HEK293T (cell line): Measurements from ENCODE around the gene BCAR3.

Experiments
- CTCF ChIA-PET: fragments of 350-600 bp; formaldehyde crosslinking; extraction: SDS; loops from one replicate; lab custom pipeline; 2021; ENCODE audit warnings: antibody characterized with exemption, inconsistent platforms; lab: Yijun Ruan, JAX
- POLR2A ChIA-PET: fragments of 350-600 bp; formaldehyde crosslinking; extraction: SDS; loops from one replicate; lab custom pipeline; 2020; ENCODE audit warnings: antibody characterized with exemption, inconsistent platforms; lab: Yijun Ruan, JAX
- DNase-seq: peaks from one replicate; pipeline ENCODE4 v3.0.0; 2012; ENCODE audit warnings: mixed read lengths; ENCODE audit errors: extremely low spot score
- ARNT ChIP-seq: fragments of 450-650 bp; IDR thresholded peaks from 2 replicates; pipeline ENCODE4 v1.6.1; 2017; ENCODE audit warnings: mild to moderate bottlenecking
- BHLHE40 ChIP-seq: fragments of 450-650 bp; IDR thresholded peaks from 2 replicates; pipeline ENCODE4 v1.6.1; 2016; ENCODE audit warnings: mild to moderate bottlenecking, moderate library complexity, borderline replicate concordance
- CTBP1 ChIP-seq: fragments of 450-650 bp; IDR thresholded peaks from 2 replicates; pipeline ENCODE4 v1.6.1; 2016; ENCODE audit warnings: borderline replicate concordance
- ELF4 ChIP-seq: fragments of 450-650 bp; IDR thresholded peaks from 2 replicates; pipeline ENCODE4 v1.6.1; 2017; ENCODE audit warnings: antibody characterized with exemption
- FOXA1 ChIP-seq: fragments of 450-650 bp; IDR thresholded peaks from 2 replicates; pipeline ENCODE4 v1.6.1; 2016; ENCODE audit warnings: mild to moderate bottlenecking
- FOXK2 ChIP-seq: fragments of 450-650 bp; IDR thresholded peaks from 2 replicates; pipeline ENCODE4 v1.6.1; 2016; ENCODE audit warnings: mild to moderate bottlenecking
- FOXM1 ChIP-seq: fragments of 450-650 bp; IDR thresholded peaks from 2 replicates; pipeline ENCODE4 v1.6.1; 2017; ENCODE audit warnings: mild to moderate bottlenecking, borderline replicate concordance
- HDGF ChIP-seq: fragments of 450-650 bp; IDR thresholded peaks from 2 replicates; pipeline ENCODE4 v1.6.1; 2017; ENCODE audit warnings: antibody characterized with exemption, borderline replicate concordance
- L3MBTL2 ChIP-seq: fragments of 450-650 bp; conservative IDR thresholded peaks from 2 replicates; pipeline ENCODE4 v1.6.1; 2016; ENCODE audit warnings: mild to moderate bottlenecking
- LEF1 ChIP-seq: fragments of 450-650 bp; IDR thresholded peaks from 2 replicates; pipeline ENCODE4 v1.6.1; 2017; ENCODE audit warnings: mild to moderate bottlenecking, borderline replicate concordance
- NFRKB ChIP-seq: fragments of 450-650 bp; IDR thresholded peaks from 2 replicates; pipeline ENCODE4 v1.6.1; 2016; ENCODE audit warnings: mild to moderate bottlenecking, moderate library complexity
- SP1 ChIP-seq: fragments of 450-650 bp; IDR thresholded peaks from 2 replicates; pipeline ENCODE4 v1.6.1; 2017
- SUZ12 ChIP-seq: fragments of 450-650 bp; IDR thresholded peaks from 2 replicates; pipeline ENCODE4 v1.6.1; 2016; ENCODE audit warnings: mild to moderate bottlenecking
- TARDBP ChIP-seq: fragments of 450-650 bp; IDR thresholded peaks from 2 replicates; pipeline ENCODE4 v1.6.1; 2016
- ZNF384 ChIP-seq: fragments of 450-650 bp; IDR thresholded peaks from 2 replicates; pipeline ENCODE4 v1.6.1; 2016
- TF ChIP-seq, protein P1 (sequence below): fragments of 450-650 bp; IDR thresholded peaks from 2 replicates; pipeline ENCODE4 v1.6.1; 2016

The BCAR3 gene

DNA sequence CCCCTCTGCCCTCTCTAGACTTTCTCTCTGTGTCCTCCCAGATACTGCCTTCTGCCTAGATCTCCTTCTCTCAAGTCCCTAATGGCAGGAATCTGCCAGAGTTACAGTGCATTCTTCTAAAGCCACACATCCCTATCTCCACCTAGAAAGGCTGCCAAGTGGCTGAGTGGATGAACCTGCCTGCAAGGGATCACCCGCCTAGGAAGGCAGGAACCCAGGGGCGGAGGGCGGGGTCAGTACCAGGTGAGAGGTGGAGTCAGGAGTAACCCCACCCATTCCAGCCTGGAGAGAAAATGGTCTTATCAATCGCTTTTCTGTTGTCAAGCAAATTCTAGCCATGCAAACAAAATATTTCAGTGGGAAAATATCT lies 60.8 kb downstream of the BCAR3 start:
- no peak for DNase-seq
- CTCF ChIA-PET: interaction anchor here (1.9 kb wide), 1 partner anchor 9 kb away, joined by 7 read pairs; no protein-coding TSS in a partner anchor
- TF ChIP-seq FOXM1: no peak
- TF ChIP-seq HDGF: no peak
- TF ChIP-seq FOXK2: no peak
- no peak for TF ChIP-seq ARNT
- no peak for TF ChIP-seq SP1
- no peak for TF ChIP-seq BHLHE40
- TF ChIP-seq FOXA1: no peak
- no peak for TF ChIP-seq NFRKB
- TF ChIP-seq, protein P1, sequence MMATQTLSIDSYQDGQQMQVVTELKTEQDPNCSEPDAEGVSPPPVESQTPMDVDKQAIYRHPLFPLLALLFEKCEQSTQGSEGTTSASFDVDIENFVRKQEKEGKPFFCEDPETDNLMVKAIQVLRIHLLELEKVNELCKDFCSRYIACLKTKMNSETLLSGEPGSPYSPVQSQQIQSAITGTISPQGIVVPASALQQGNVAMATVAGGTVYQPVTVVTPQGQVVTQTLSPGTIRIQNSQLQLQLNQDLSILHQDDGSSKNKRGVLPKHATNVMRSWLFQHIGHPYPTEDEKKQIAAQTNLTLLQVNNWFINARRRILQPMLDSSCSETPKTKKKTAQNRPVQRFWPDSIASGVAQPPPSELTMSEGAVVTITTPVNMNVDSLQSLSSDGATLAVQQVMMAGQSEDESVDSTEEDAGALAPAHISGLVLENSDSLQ: no peak
- TF ChIP-seq ELF4: no peak
- TF ChIP-seq CTBP1: no peak
- POLR2A ChIA-PET: interaction anchor here (1.3 kb wide), 1 partner anchor 258 kb away, joined by 3 read pairs; the partner anchor contains the start of gene DNTTIP2

- ChIA-PET CTCF (interaction anchor here (0.7 to 1.9 kb wide), 2 partner anchors 9 to 224 kb away, joined by 3 to 7 read pairs; no protein-coding TSS in a partner anchor), POLR2A (interaction anchor here (1.3 kb wide), 1 partner anchor 259 kb away, joined by 3 read pairs; the partner anchor contains the start of gene DNTTIP2)
- TF ChIP-seq TARDBP (no peak), SUZ12 (no peak)
- no peak for DNase-seq
Observed at GRCh38 chr1:93620172-93620840, 61.3 kb downstream of the BCAR3 start.

DNA sequence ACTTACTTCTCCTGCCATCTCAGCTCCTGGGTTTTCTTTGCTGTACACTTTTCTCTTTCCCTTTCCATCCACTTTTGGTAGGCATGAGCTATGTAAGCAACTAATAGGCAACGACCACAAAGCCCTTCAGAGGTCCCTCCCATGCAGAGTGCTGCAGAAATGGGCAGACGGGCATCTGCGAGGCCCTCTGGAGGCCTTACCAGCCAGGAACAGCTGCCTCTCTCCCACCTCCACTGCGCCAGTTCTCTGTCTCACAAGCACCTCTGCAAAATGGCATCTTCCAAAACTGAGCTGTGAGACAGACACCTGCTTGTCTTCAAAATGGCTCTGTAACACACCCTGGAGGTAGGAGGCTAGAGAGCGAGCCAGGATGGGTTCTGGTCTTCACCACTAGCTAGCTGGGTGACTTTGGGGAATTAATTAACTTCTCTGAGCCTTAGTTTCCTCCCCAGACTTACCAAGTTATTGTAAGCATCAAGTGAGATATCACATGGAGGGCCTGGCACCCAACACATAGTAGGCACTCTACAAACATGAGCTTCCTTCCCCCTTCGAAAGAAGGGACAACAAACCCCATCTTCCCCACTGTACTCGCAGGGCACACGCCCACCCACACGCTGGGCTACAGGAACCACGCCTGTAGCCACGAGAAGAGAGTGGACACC lies 62.0 kb downstream of the BCAR3 start:
- TF ChIP-seq NFRKB (no peak), HDGF (no peak), BHLHE40 (no peak), L3MBTL2 (no peak), LEF1 (no peak), FOXA1 (no peak), FOXM1 (no peak), ELF4 (no peak), CTBP1 (no peak)
- TF ChIP-seq, protein P1: no peak
- no peak for DNase-seq
- POLR2A ChIA-PET: interaction anchor here (1.3 kb wide), 1 partner anchor 260 kb away, joined by 3 read pairs; the partner anchor contains the start of gene DNTTIP2
- CTCF ChIA-PET: interaction anchor here (0.7 to 1.9 kb wide), 4 partner anchors 10 to 224 kb away, joined by 3 to 7 read pairs (median 5); no protein-coding TSS in a partner anchor

GRCh38 chr1:93617670-93618499 lies 63.8 kb downstream of the BCAR3 start:
- TF ChIP-seq SUZ12: no peak
- ChIA-PET POLR2A (interaction anchor here (0.7 to 1.4 kb wide), 3 partner anchors 10 to 228 kb away, joined by 3 to 4 read pairs (median 3); no protein-coding TSS in a partner anchor), CTCF (interaction anchor here (0.6 to 3.0 kb wide), 5 partner anchors 10 to 233 kb away, joined by 3 to 13 read pairs (median 4); no protein-coding TSS in a partner anchor)
- no peak for DNase-seq

DNA sequence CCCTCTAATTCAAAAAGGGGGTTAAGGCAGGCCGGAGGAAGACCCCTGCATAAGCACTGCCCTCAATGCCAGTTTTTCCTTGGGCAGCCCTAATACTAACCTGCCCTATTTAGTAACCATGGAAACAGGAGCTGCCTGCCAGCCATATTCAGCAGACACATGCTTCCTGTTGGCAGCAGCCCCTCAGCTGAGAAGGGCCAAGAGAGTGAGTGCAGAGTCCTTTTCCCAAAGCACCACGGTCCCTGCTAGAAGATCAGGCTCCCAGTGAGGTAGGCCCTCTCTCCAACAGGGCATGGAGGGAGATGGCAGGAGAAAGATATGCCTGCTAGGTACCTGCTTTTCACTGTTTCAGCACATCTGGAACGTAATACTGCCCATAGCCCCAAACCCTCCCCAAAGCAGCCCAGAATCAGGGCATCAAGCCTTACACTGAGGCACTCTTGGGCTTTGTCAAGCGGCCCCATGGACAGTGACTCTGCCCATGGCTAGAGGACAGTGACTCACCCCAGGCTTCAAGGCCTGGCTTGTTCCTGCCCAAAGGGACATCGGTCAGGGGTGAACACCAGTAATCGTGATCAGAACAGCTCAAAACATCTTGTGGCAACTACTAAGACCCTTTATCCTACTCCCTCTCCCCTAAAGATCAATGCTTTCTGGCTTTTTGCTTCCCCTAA lies 64.5 kb downstream of the BCAR3 start:
- TF ChIP-seq L3MBTL2 (no peak), FOXA1 (no peak), HDGF (no peak), FOXK2 (no peak), SP1 (no peak), ZNF384 (no peak), LEF1 (no peak), NFRKB (no peak), CTBP1 (no peak), BHLHE40 (no peak), ELF4 (no peak)
- ChIA-PET POLR2A (interaction anchor here (1.1 to 1.4 kb wide), 2 partner anchors 11 to 229 kb away, joined by 3 to 4 read pairs; no protein-coding TSS in a partner anchor), CTCF (interaction anchor here (0.6 to 3.0 kb wide), 5 partner anchors 9 to 197 kb away, joined by 3 to 13 read pairs (median 4); no protein-coding TSS in a partner anchor)
- no peak for DNase-seq
